GM18519 (cell line): ENCODE measurements around the gene SYCN.

Experiments used
- ATAC-seq: cut with Tn5 transposase; IDR thresholded peaks from one replicate; pipeline ENCODE4 v1.9.1; 2021; ENCODE audit warnings: mild to moderate bottlenecking, moderate library complexity; ENCODE audit not compliant: unreplicated experiment, low FRiP score

SYCN gene

DNA sequence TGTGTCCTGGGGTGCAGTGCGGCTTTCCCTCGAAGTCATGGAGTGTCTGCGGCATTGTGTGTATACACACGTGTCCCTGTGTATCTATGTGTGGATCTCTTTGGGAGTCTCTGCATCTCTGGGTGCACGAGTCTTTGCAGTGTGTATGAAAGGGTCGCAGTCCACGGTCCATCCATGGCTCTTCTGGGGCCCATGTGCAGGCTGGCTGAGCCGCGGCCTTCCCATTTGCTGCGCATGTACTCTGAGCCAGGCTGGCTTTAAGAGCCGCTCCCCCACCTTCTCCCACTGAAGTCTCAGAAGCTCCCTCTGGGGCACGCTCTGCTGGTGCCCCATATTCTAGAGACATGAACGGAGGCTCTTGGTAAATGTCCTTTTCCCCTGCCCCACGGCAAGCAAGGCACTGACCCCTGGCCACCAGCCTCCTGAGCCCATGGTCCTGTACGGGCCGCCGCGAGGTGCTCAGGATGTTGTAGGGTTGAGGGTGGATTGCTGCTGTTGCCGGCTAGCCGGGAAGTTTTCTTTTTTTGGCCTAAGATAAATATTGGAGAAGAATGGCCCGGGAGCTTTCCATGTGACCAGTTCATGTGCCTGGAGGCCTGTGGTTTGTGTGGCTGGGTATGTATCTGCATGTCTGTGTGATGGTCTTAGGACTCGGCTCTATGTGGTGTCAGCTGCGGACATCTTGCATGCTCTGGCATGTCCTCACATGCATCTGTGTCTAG, 46.6 kb downstream of the SYCN start:
- no peak for ATAC-seq

- no peak for ATAC-seq
Observed at GRCh38 chr19:39156326-39157230, 47.5 kb downstream of the SYCN start.

DNA sequence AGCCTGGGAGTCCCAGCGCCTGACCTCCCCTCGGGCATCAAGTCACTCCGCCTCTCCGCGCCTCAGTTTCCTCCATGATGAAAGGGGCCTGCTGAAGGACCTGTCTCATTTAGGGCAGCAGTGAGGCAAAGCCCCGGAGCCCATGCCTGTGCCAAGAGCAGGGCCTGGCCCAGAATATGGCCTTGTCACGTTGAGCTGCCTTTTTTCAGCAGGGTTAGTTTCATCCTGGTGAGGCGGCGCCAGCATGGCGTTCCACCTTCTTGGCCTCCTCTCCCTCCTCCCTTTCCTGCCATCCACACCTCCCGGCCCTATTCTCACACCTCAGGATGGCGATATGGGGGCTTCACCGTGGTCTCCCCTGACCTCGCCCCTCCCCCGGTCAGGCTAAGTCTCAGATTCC, 48.3 kb downstream of the SYCN start:
- ATAC-seq, result no peak

GRCh38 chr19:39155114-39155700, 48.9 kb downstream of the SYCN start:
- ATAC-seq, result no peak

DNA sequence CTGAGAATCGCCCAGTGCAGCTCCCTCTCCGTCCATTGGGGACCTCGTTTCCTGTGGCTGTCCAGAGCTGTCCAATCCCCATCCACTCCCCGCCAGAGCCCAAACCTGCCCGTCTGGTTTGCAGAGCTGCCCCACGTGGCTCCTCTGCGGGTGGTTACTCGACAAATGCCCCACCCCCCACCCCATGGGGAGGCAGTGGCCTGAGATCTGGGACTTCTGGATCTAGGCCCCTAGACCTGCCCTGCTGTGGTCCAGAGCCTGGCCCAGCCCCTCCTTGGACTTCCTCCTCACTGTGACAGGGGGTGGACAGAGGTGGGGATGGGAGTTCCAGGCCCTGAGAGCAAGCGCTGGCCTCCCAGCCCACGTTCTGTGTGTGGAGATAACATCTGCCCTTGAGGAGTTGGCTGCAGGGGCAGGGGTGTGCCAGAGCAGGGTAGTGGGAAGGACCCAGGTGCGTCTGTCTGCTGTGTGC, 49.4 kb downstream of the SYCN start:
- ATAC-seq, result no peak

GRCh38 chr19:39154100-39154628, 49.9 kb downstream of the SYCN start:
- ATAC-seq, result no peak
